Subcutaneous adipose tissue (tissue), 4 donors: ENCODE data around the gene RASGRP4. TPM values are rescaled to one million over a fixed set of nuclear protein-coding genes. Genes with fewer than 3 reads are reported as not detected.

ENCODE experiments used
- total RNA-seq, 4 donors: library from RNA; depleted of rRNA; stranded (reverse); fragments of >200 nt; gene quantifications; one replicate each; pipeline ENCODE4 v1.1.0, GENCODE V29; 2016
- TF ChIP-seq, protein P1 (sequence below): fragments of 450-650 bp; IDR thresholded peaks from one replicate; pipeline ENCODE4 v1.5.1; 2016; ENCODE audit warnings: low read depth, mild to moderate bottlenecking, control low read depth, antibody characterized with exemption, moderate library complexity

RASGRP4 gene
- total RNA-seq, 4 donors from 2014 or later, result 5.5 to 13.1 (median 9.1) TPM

DNA sequence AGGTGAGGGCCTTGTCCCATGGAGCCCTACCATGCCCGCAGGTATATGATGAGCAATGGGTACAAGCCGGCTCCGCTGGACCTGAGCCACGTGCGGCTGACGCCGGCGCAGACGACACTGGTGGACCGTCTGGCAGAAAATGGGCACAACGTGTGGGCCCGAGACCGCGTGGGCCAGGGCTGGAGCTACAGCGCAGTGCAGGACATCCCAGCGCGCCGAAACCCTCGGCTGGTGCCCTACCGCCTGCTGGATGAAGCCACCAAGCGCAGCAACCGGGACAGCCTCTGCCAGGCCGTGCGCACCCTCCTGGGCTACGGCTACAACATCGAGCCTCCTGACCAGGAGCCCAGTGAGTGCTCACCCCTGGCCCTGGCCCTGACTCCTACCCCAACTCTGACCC is 40.0 kb upstream of the RASGRP4 start:
- TF ChIP-seq, protein P1, sequence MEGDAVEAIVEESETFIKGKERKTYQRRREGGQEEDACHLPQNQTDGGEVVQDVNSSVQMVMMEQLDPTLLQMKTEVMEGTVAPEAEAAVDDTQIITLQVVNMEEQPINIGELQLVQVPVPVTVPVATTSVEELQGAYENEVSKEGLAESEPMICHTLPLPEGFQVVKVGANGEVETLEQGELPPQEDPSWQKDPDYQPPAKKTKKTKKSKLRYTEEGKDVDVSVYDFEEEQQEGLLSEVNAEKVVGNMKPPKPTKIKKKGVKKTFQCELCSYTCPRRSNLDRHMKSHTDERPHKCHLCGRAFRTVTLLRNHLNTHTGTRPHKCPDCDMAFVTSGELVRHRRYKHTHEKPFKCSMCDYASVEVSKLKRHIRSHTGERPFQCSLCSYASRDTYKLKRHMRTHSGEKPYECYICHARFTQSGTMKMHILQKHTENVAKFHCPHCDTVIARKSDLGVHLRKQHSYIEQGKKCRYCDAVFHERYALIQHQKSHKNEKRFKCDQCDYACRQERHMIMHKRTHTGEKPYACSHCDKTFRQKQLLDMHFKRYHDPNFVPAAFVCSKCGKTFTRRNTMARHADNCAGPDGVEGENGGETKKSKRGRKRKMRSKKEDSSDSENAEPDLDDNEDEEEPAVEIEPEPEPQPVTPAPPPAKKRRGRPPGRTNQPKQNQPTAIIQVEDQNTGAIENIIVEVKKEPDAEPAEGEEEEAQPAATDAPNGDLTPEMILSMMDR, result no peak

DNA sequence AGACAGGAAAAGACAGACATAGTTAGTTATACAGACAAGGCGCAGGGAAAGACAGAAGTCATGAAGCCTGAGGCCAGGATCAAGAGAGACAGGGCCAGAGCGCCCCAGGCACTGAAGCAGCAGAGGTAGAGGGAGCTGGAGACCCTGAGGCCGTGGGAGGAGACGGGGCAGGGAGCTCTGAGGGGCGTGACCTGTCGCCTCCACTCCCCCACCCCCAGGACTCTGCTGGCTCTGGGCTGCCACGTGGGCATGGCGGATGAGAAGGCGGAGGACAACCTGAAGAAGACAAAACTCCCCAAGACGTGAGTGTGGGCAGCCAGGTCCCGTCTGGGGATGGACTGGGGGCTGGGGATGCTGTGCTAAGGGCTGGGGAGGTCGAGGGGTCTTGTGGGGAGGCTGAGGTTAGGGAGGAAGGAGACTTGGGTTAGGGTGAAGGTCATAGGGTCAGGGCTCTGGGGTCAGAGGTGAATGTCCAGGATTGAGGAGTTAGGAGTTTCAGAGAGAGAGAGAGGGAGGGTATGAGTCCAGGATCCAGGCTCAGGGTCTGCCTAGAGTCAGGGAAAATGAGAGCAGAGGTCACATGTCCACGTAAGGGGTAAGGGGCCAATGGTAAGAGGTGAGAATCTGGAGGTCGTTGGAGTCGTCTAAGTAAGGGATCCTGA is 38.5 kb upstream of the RASGRP4 start:
- TF ChIP-seq, protein P1, result no peak

DNA sequence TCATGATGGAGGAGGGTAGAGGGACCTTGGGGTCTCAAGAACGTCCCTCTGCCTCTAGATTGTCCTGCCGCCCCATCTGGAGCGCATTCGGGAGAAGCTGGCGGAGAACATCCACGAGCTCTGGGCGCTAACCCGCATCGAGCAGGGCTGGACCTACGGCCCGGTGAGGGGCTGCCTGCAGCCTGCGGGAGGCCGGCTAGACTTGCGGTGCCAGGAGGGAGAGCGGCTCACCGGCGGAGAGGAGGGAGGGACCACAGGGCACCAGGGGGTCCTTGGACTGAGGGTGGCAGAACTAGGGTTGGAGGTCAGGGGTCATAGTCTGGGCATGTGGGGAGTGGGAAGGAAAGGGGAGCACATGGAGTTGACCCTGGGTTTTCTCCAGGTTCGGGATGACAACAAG is 37.3 kb upstream of the RASGRP4 start:
- TF ChIP-seq, protein P1, result no peak

DNA sequence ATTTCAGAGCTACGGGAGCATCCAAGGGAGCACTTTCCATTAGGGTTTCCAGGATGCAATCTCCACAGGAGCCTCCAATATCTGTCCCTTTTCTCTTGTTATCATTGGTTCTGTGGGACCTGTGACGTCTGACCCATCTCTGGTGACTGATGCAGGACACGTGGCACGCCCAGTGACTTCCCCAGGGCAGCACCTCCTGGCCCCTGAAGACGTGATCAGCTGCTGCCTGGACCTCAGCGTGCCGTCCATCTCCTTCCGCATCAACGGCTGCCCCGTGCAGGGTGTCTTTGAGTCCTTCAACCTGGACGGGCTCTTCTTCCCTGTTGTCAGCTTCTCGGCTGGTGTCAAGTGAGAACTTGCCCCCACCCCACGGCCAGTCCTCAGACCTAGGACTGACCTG is 33.0 kb upstream of the RASGRP4 start:
- TF ChIP-seq, protein P1, result no peak

DNA sequence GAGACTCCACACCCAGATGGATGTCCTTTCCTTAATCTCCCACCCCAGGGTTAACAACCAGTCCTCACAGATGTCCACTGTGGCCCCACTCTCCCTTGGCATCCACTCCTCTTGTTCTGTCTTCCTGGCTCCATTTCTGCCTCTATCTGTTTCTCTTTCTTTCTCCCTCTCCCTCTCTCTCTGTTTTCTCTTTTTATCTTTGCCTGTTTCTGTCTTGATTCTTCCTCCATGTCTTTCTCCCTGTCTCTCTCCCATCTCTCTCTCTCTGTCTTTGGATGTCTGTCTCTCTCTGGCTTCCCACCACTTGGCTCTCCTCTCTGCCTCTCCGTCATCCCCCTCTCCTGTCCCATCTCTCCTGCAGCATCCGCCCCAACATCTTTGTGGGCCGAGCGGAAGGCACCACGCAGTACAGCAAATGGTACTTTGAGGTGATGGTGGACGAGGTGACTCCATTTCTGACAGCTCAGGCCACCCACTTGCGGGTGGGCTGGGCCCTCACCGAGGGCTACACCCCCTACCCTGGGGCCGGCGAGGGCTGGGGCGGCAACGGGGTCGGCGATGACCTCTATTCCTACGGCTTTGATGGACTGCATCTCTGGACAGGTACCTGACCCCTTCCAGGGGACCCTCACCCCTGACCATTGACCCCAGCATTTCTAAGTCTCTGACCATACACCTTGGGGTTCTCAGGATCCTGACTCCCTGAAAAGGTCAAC is 31.8 kb upstream of the RASGRP4 start:
- TF ChIP-seq, protein P1, result no peak

DNA sequence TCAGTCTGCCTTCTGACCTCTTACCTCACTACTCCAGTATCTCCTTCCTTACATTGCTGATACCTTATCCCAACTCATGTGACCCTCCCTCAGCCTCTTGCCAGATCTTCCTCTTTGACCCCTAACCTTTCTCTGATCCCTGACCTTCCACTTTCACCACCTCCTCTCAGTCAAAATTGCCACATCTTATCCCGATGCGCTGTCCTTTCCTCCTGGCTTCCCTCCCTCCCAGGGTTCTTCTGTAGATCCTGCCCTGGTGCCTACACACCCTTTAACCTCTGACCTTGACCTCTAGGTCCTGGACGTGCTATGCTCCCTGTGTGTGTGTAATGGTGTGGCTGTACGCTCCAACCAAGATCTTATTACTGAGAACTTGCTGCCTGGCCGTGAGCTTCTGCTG is 31.2 kb upstream of the RASGRP4 start:
- TF ChIP-seq, protein P1, result no peak

DNA sequence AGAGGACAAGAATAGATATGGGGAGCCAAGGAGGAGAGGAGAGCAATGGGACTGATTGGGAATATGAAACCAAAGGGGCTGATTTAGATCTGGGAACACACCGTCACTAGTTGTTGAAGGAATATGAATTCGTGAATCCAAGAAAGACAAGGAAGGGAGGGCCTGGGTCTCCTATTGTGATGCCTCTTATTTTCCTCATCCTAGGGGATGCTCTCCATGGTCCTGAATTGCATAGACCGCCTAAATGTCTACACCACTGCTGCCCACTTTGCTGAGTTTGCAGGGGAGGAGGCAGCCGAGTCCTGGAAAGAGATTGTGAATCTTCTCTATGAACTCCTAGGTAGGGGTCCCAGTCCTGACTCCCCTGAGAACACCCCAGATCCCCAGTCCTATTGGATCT is 29.0 kb upstream of the RASGRP4 start:
- TF ChIP-seq, protein P1, result no peak
